Measurements from ENCODE around the gene ATP6V0E2. TPM values are rescaled to one million over a fixed set of nuclear protein-coding genes. Genes with fewer than 3 reads are reported as not detected.

Gene ATP6V0E2
- total and polyA plus RNA-seq, 8 donors, result 6.8 to 66.3 (median 16.7) TPM

- DNase-seq (peak in 1 of 6 donors; percentile 31), FAIRE-seq (no peak), ATAC-seq (no peak)
- no peaks in the 10 kb centered on the region for H3K9me3 ChIP-seq
- TF ChIP-seq CTCF (IDR thresholded peaks at IDR 0.05), result no peak
- H3K4me1 ChIP-seq, result no peaks in the 10 kb centered on the region
- peaks cover 0 to 27% (median 9%) of the 10 kb centered on the region in 3 donors for H3K36me3 ChIP-seq
- no peak overlapping the region for H3K4me3 ChIP-seq
- intact Hi-C loops (cut with DNase I), result no loop called here
- 85 to 87% methylated on average over 6 to 7 of the region's 7 CpGs for WGBS, 2 donors
- H3K27me3 ChIP-seq, result no peaks in the 10 kb centered on the region
- H3K27ac ChIP-seq, result no peak overlapping the region
These were observed 8.3 kb upstream of the ATP6V0E2 start for GRCh38 chr7:149865437-149865836.

DNA sequence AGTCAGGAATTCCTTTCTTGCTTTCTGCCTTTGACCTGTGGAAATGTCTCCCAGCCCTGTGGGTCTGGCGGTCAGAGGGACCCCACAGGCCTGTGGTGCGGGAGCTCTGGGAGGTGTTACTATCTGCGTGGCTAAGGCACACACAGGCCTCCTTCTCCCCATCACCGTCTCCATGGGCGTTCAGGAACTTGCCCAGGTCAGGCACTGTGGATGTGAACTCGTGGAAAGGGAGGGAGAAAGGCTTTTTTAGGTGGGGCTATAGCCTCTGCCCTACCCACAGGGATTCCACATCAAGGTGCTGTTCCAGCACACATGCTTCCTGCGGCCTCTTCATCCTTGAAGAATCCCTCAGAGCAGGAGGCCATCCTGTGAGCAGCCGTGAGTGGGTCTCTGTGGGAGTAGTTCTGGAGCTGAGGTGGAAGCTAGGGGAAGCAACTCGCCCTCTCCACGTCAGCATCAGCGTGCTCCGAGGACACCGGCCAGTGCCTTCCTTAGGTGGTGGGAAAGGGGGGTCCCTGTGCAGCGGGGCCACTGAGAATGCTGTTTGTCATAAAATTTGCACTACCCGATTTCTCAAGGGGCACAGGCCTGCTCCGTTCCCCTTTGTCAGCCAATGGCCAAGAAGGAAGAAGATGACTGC, 7.5 kb upstream of the ATP6V0E2 start:
- no peak for TF ChIP-seq CTCF (IDR thresholded peaks at IDR 0.05)
- H3K4me3 ChIP-seq, result no peak overlapping the region
- no peaks in the 10 kb centered on the region for H3K9me3 ChIP-seq
- DNase-seq, result peak in 1 of 6 donors; percentile 43
- H3K36me3 ChIP-seq, result peaks cover 0 to 23% (median 9%) of the 10 kb centered on the region in 3 donors
- FAIRE-seq, result no peak
- no peak overlapping the region for H3K27ac ChIP-seq
- ATAC-seq, result no peak
- H3K27me3 ChIP-seq, result no peaks in the 10 kb centered on the region
- 90 to 94% methylated on average over 16 of the region's 16 CpGs for WGBS, 2 donors
- H3K4me1 ChIP-seq, result no peaks in the 10 kb centered on the region
- intact Hi-C loops (cut with DNase I), result no loop called here

GRCh38 chr7:149866779-149867447, 6.9 kb upstream of the ATP6V0E2 start:
- 74 to 78% methylated on average over 11 of the region's 11 CpGs for WGBS, 2 donors
- ATAC-seq, result no peak
- no peak overlapping the region for H3K4me3 ChIP-seq

GRCh38 chr7:149867762-149868622, 5.8 kb upstream of the ATP6V0E2 start:
- peak in 2 of 6 donors; percentile 7 to 41 for DNase-seq
- intact Hi-C loops (cut with DNase I), result no loop called here
- H3K9me3 ChIP-seq, result no peaks in the 10 kb centered on the region

More at GRCh38 chr7:149866779-149867447, 6.9 kb upstream of the ATP6V0E2 start:
- Histone ChIP-seq H3K36me3 (peaks cover 0 to 18% (median 7%) of the 10 kb centered on the region in 3 donors), H3K4me1 (no peaks in the 10 kb centered on the region), H3K9me3 (no peaks in the 10 kb centered on the region), H3K27me3 (no peaks in the 10 kb centered on the region), H3K27ac (no peak overlapping the region)
- no peak for FAIRE-seq
- intact Hi-C loops (cut with DNase I), result no loop called here
- no peak for TF ChIP-seq CTCF (IDR thresholded peaks at IDR 0.05)
- DNase-seq, result peak in 1 of 6 donors; percentile 21

More at GRCh38 chr7:149867762-149868622, 5.8 kb upstream of the ATP6V0E2 start:
- Histone ChIP-seq H3K27ac (no peak overlapping the region), H3K4me1 (no peaks in the 10 kb centered on the region), H3K27me3 (no peaks in the 10 kb centered on the region), H3K36me3 (peaks cover 0 to 12% (median 0%) of the 10 kb centered on the region in 3 donors), H3K4me3 (no peak overlapping the region)
- ATAC-seq (no peak), FAIRE-seq (no peak)
- WGBS, 2 donors, result 81 to 84% methylated on average over 25 of the region's 25 CpGs
- TF ChIP-seq CTCF (IDR thresholded peaks at IDR 0.05), result no peak
